Jurkat, Clone E6-1 (cell line): ENCODE data around the gene PAOX.
"Not testable (repeated sequence)": the region's sequence is repeated elsewhere in the genome, so short reads cannot be mapped to it uniquely, and the experiment has no call there.

Source experiments
- DNase-seq: peaks from one replicate; pipeline ENCODE4 v3.0.0-alpha.2; 2011; ENCODE audit warnings: low read depth, low spot score
- H3K4me3 ChIP-seq: 2 replicates; pipeline ENCODE4 v1.5.1; 2011; ENCODE audit warnings: mild to moderate bottlenecking, low read length, control low read depth, moderate library complexity

Gene PAOX

GRCh38 chr10:133377818-133378250, 1.2 kb upstream of the PAOX start:
- H3K4me3 ChIP-seq, result peak overlapping the region; percentile 68
- no peak for DNase-seq

DNA sequence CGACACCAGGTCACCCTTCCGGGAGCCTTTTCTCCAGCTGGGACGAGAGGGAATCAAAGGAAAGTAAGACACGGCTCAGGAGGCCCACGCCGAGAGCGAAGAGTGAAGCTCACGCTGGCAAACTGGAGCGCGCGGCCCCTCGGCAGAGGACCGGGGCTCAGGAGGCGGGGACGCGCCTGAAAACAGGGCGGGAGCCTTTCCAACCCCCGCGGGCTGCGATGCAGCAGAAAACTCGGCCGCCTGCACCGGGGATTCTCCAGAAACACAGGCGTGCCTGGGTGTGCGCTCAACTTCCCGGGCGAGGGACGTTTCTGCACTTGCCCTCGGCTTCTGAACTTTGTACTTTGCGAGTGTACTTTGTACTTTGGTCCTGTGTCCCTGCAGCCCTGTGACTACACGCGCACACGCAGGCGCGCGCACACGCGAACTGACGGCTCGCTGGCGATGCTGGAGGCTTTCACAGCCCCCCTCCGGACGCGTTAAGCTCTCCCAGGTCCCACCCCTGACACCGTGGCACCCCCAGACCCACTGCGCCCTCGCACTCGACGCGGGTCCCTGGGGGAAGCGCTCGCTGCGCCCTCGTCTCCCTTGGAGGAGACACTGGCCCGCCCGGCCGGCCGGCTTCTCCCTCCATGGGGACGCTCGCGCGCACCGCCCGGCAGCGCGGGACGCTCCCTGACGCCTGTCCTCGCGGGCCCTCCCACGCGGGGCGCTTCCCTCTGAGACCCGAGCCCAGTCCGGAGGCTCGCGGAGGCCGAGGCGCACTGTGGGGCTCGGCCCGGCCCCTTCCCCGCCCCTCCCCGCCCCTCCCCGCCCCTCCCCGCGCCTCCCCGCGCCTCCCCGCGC, 588 bp upstream of the PAOX start:
- peak overlapping the region; percentile 68 for H3K4me3 ChIP-seq
- DNase-seq, result peak; percentile 16

GRCh38 chr10:133379801-133380666, 972 bp downstream of the PAOX start:
- DNase-seq, result no peak
- H3K4me3 ChIP-seq, result no peak overlapping the region

- no peak overlapping the region for H3K4me3 ChIP-seq
- no peak for DNase-seq
Measured at GRCh38 chr10:133381036-133381435, 2.0 kb downstream of the PAOX start.

- DNase-seq, result no peak
- H3K4me3 ChIP-seq, result no peak overlapping the region
Measured at GRCh38 chr10:133383551-133383950, 4.5 kb downstream of the PAOX start.

DNA sequence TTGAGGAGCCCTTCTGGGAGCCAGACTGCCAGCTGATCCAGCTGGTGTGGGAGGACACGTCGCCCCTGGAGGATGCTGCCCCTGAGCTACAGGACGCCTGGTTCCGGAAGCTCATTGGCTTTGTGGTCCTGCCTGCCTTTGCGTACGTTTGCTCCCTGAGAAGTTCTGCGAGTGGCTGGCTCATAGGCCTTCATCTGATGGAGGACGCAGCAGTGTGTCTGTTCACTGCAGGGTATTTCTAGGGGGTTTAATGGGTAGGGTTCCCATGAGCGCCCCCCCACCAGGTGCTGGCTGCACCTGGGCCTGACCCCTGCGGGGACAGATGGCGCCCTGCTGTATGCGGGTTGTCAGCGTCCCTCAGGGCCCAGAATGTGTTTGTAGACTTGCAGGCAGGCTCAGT, 5.0 kb downstream of the PAOX start:
- no peak overlapping the region for H3K4me3 ChIP-seq
- DNase-seq, result no peak

DNA sequence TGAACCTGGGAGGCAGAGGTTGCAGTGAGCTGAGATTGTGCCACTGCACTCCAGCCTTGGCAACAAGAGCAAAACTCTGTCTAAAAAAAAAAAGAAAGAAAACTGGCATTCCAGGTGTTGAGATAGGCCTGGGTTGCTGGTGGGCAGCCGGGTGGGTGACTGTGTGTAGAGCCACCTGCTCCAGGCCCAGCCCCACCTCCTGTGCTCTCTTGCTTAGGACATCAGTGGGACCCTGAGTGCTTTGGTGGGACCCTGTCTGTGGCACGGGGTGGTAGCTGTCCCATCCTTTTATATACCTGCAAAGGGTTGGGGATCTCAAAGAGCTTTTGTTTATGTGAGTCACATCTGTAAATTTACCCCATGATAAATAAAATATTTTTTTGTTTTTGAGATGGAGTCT, 6.2 kb downstream of the PAOX start:
- H3K4me3 ChIP-seq, result no peak overlapping the region
- DNase-seq, result no peak

- H3K4me3 ChIP-seq, DNase-seq: not testable (repeated sequence)
Measured at GRCh38 chr10:133386951-133387350, 7.9 kb downstream of the PAOX start.

- DNase-seq, result no peak
- no peak overlapping the region for H3K4me3 ChIP-seq
Measured at GRCh38 chr10:133388236-133388972, 9.3 kb downstream of the PAOX start.

DNA sequence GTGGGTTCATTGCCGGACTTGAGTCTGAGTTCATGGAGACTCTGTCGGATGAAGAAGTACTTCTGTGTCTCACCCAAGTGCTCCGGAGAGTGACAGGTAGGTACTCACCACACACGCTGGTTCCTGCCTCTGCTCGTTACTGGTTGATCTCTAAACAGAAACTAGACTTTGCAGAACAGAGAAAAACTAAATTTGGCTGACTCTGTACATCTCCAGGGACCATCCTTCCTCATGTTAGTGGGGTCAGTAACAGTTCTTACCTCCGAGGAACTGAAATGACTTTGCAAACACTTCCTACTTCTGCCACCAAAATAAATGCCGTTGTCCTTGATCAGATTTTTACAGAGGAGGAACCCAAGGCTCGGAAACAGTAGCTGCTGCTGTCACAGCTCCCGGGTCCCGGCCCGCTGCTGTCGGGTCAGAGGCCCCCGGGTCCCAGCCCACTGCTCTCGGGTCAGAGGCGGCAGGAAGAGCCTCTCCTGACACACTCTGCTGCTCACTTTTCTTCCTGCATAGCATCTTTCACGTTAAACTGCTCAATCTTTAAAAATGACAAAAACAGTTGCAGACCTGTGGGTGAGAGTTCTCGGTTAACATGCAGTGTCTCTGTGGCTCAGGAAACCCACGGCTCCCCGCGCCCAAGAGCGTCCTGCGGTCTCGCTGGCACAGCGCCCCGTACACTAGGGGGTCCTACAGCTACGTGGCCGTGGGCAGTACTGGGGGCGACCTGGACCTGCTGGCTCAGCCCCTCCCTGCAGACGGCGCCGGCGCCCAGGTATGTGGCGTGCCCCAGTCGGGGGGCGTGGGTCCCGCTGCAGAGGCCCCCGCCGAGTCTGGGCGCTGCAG, 10.1 kb downstream of the PAOX start:
- no peak overlapping the region for H3K4me3 ChIP-seq
- DNase-seq, result no peak

DNA sequence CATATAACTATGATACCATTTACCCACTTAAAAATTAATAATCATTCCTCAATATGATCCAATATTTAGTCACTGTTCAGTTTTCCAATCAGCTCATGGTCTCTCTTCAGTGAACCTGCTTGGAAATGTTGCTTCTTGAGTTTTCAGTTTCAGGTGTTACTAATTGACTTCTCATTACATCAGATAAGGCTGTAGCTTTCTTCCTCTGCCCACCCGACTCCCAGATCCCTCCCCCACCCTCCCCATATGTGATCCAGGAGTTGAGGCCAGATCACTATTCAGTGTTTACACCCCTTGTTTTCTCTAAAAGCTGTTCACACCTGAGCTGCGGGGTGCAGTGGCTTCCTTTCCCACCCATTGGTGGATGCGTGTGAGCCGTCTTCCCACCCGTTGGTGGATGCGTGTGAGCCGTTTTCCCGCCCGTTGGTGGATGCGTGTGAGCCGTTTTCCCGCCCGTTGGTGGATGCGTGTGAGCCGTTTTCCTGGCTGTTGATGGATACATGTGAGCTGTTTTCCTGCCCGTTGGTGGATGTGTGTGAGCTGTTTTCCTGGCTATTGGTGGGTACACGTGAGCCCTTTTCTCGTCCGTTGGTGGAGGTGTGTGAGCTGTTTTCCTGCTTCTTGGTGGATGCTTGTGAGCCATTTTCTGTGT, 11.7 kb downstream of the PAOX start:
- H3K4me3 ChIP-seq, result no peak overlapping the region
- no peak for DNase-seq

DNA sequence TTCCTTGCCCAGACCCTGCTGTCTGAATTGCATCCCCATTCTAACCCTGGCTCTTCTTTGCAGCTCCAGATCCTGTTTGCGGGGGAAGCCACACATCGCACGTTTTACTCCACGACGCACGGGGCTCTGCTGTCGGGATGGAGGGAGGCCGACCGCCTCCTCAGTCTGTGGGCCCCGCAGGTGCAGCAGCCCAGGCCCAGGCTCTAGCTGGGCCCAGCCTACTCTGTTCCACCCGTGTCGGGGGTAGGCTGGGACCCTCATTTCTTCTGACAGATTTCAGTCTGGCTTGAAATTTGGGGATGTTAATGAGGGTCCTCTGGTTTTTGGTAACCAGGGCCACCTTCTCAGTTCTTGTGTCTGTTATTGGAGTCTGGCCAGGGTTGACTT, 12.2 kb downstream of the PAOX start:
- no peak for DNase-seq

DNA sequence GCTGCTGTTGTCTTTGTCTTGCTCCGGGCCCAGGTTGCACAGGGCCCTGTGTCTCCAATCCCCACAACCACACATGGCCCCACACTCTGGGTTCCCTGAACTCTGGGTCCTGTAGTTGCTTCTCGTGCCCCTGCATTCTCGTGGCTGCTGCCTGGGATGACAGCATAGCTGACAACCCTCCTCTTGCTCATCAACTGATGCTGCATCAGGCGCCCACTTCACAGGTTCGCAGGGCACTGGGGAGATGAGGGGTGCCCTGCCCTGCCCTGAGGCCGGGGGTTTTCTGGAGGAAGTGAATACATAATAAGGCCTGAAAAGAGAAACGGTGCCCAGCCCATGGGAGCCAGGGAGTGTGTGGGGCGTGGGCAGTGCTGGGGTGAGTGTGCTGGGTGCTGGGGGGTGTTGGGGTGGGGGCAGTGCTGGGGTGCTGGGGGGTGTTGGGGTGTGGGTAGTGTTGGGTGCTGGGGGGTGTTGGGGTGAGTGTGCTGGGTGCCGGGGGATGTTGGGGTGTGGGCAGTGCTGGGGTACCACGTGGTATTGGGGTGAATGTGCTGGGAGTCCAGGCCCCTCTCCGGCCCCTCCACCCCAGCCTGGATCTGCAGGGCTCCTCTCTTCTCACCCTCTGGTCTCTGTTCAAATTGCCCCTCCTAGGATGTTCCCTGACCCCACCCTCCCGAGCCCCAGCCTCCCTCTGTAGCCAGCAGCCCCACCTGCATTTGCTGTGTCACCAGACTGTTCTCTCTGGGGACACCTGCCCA, 12.9 kb downstream of the PAOX start:
- no peak overlapping the region for H3K4me3 ChIP-seq
- DNase-seq, result no peak

More for the DNA sequence above, 12.2 kb downstream of the PAOX start:
- no peak overlapping the region for H3K4me3 ChIP-seq

GRCh38 chr10:133393401-133394063, 14.5 kb downstream of the PAOX start:
- H3K4me3 ChIP-seq, result peak overlapping the region; percentile 42
- DNase-seq, result no peak

GRCh38 chr10:133394064-133394663, 15.1 kb downstream of the PAOX start, which contains the start of gene MTG1:
Gene MTG1, plus strand, starts transcription at chr10:133394157. Its CDS starts 64 bp downstream, at chr10:133394221.
- H3K4me3 ChIP-seq, result peak within 1 kb of the TSS; percentile 91
- peak; percentile 83 for DNase-seq

- peak overlapping the region; percentile 91 for H3K4me3 ChIP-seq
- DNase-seq, result no peak
Measured at GRCh38 chr10:133394801-133395221, 15.7 kb downstream of the PAOX start.
